Peyer's patch (tissue), 4 donors: ENCODE data around the gene GNG13. TPM values are rescaled to one million over a fixed set of nuclear protein-coding genes. Genes with fewer than 3 reads are reported as not detected.

Source experiments
- DNase-seq, 3 donors: peaks; one replicate each; pipeline ENCODE4 v3.0.0-alpha.2; 2017 to 2019
- H3K27ac ChIP-seq, 4 donors: fragments of 200-600 bp; sonication (generic); one replicate each; pipeline ENCODE4 v1.5.1; 2016 to 2019
- H3K27me3 ChIP-seq, 2 donors: fragments of 200-600 bp; sonication (generic); one replicate each; pipeline ENCODE4 v1.5.1; 2019
- H3K36me3 ChIP-seq, 3 donors: fragments of 200-600 bp; sonication (generic); one replicate each; pipeline ENCODE4 v1.5.1; 2016 to 2019
- H3K4me1 ChIP-seq, 4 donors: fragments of 200-600 bp; sonication (generic); one replicate each; pipeline ENCODE4 v1.5.1; 2016 to 2019
- H3K4me3 ChIP-seq, 4 donors: fragments of 200-600 bp; sonication (generic); 1 replicate in 3 of 4; 2 replicates in 1 of 4; pipeline ENCODE4 v1.5.1; 2016 to 2019; ENCODE audit warnings: mild to moderate bottlenecking in 1 of 4
- H3K9me3 ChIP-seq, 4 donors: fragments of 200-600 bp; sonication (generic); one replicate each; pipeline ENCODE4 v1.5.1; 2016 to 2019; ENCODE audit warnings: mild to moderate bottlenecking in 1 of 4
- POLR2A ChIP-seq, 2 donors: fragments of 450-650 bp; IDR thresholded peaks; one replicate each; pipeline ENCODE4 v1.5.1; 2017; ENCODE audit warnings: antibody characterized with exemption in 2 of 2, mild to moderate bottlenecking in 2 of 2, moderate library complexity in 2 of 2
- total RNA-seq, 4 donors: library from RNA; depleted of rRNA; stranded (reverse); fragments of >200 nt; gene quantifications; one replicate each; pipeline ENCODE4 v1.1.0, GENCODE V29; 2016
- TF ChIP-seq, protein P1 (sequence below), 6 experiments: fragments of 450-650 bp in 4 of 6; fragments of 200-600 bp in 2 of 6; sonication (generic) in 1 of 6; IDR thresholded peaks; one replicate each; pipeline ENCODE4 v1.5.1; 2017 to 2019; ENCODE audit warnings: antibody characterized with exemption in 6 of 6, mild to moderate bottlenecking in 3 of 6, moderate library complexity in 1 of 6

Gene GNG13
- total RNA-seq, 4 donors from 2014 or later, result 1.9 TPM; not detected in 3

DNA sequence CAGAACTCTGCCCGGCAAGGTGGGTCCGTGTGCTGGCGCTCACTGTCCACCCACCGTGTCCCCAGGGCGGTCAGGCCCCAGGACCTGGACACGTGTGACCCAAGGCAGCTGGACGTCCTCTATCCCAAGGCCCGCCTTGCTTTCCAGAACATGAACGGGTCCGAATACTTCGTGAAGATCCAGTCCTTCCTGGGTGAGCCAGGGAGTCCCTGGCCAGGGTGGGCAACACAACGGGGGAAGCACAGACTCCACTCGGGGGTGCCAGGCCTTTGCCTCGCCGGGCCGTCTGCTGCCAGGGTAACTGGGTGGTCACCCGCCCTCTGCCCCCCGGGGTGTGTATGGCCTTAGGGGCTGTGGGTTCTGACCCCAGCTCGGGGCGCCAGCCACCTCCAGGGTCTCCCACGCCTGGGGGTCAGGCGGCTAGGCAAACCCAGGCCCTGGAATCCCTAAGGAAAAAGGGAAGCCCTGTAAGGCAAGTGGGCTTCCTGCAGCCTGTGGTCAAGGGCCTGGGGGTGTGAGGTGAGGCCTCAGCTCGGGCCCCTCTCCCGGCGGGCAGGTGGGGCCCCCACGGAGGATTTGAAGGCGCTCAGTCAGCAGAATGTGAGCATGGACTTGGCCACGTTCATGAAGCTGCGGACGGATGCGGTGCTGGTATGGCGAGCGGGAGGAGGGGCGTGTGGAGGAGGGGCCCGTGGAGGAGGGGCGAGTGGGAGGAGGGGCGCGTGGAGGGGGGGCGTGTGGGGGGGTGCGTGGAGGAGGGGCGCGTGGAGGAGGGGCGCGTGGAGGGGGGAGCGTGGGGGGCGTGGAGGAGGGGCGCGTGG, 33.5 kb downstream of the GNG13 start:
- TF ChIP-seq POLR2A (IDR thresholded peaks at IDR 0.05), result no peak
- TF ChIP-seq, protein P1, sequence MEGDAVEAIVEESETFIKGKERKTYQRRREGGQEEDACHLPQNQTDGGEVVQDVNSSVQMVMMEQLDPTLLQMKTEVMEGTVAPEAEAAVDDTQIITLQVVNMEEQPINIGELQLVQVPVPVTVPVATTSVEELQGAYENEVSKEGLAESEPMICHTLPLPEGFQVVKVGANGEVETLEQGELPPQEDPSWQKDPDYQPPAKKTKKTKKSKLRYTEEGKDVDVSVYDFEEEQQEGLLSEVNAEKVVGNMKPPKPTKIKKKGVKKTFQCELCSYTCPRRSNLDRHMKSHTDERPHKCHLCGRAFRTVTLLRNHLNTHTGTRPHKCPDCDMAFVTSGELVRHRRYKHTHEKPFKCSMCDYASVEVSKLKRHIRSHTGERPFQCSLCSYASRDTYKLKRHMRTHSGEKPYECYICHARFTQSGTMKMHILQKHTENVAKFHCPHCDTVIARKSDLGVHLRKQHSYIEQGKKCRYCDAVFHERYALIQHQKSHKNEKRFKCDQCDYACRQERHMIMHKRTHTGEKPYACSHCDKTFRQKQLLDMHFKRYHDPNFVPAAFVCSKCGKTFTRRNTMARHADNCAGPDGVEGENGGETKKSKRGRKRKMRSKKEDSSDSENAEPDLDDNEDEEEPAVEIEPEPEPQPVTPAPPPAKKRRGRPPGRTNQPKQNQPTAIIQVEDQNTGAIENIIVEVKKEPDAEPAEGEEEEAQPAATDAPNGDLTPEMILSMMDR (IDR thresholded peaks at IDR 0.05), result no peak
- Histone ChIP-seq H3K36me3 (no peaks in the 10 kb centered on the region), H3K9me3 (no peaks in the 10 kb centered on the region), H3K4me1 (no peaks in the 10 kb centered on the region), H3K27me3 (no peaks in the 10 kb centered on the region), H3K4me3 (no peak overlapping the region), H3K27ac (no peak overlapping the region)
- no peak for DNase-seq

DNA sequence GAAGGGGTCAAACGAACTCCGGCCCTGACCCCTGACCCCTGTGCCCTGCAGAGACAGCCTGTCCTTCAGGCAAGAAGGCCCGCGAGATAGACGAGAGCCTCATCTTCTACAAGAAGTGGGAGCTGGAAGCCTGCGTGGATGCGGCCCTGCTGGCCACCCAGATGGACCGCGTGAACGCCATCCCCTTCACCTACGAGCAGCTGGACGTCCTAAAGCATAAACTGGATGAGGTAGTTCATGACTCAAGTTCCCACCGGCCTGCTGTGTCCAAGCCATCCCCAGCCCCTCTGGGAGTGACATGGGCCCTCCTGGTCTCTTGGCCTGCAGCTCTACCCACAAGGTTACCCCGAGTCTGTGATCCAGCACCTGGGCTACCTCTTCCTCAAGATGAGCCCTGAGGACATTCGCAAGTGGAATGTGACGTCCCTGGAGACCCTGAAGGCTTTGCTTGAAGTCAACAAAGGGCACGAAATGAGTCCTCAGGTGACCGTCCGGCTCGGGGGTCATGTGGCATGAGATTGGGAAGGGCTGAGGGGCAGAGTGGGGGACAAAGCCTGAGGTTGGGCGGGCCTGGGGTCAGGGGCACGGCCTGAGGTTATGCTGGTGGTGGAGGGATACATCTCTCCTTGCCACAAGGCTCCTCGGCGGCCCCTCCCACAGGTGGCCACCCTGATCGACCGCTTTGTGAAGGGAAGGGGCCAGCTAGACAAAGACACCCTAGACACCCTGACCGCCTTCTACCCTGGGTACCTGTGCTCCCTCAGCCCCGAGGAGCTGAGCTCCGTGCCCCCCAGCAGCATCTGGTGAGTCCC, 34.3 kb downstream of the GNG13 start:
- no peak for DNase-seq
- Histone ChIP-seq H3K4me1 (no peaks in the 10 kb centered on the region), H3K27ac (no peak overlapping the region), H3K4me3 (no peak overlapping the region), H3K9me3 (no peaks in the 10 kb centered on the region), H3K36me3 (no peaks in the 10 kb centered on the region), H3K27me3 (no peaks in the 10 kb centered on the region)
- TF ChIP-seq POLR2A (IDR thresholded peaks at IDR 0.05), result no peak
- TF ChIP-seq, protein P1 (IDR thresholded peaks at IDR 0.05), result no peak

DNA sequence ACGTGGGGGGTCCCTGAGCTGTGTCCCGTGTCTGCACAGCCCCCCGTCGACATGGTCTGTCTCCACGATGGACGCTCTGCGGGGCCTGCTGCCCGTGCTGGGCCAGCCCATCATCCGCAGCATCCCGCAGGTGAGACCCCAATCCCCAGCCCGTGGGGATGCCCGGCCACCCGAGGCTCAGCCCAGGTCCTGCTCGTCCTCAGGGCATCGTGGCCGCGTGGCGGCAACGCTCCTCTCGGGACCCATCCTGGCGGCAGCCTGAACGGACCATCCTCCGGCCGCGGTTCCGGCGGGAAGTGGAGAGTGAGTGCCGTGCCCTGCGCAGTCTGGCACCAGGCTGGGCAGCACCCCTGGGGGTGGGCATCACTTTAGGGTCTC, 35.1 kb downstream of the GNG13 start:
- Histone ChIP-seq H3K27me3 (no peaks in the 10 kb centered on the region), H3K36me3 (no peaks in the 10 kb centered on the region), H3K27ac (no peak overlapping the region), H3K4me3 (no peak overlapping the region), H3K4me1 (no peaks in the 10 kb centered on the region), H3K9me3 (no peaks in the 10 kb centered on the region)
- DNase-seq, result no peak
- TF ChIP-seq, protein P1 (IDR thresholded peaks at IDR 0.05), result no peak
- no peak for TF ChIP-seq POLR2A (IDR thresholded peaks at IDR 0.05)

DNA sequence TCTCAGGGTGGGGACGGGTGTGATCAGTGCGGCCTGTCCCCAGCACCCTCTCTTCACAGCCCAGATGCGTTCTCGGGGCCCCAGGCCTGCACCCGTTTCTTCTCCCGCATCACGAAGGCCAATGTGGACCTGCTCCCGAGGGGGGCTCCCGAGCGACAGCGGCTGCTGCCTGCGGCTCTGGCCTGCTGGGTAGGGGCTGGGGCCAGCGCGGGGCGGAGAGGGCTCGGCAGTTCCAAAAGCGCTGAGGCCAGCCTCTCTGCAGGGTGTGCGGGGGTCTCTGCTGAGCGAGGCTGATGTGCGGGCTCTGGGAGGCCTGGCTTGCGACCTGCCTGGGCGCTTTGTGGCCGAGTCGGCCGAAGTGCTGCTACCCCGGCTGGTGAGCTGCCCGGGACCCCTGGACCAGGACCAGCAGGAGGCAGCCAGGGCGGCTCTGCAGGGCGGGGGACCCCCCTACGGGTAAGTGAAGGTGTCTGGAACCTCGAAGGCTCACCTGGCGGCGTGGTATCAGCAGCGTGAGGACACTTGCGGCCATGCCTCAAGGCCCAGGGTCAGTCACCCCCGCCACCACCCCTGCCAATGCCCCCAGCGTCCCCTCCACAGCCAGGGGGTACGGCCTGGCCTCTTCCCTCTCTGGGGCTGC, 35.6 kb downstream of the GNG13 start:
- no peak overlapping the region for H3K4me3 ChIP-seq
- no peaks in the 10 kb centered on the region for H3K4me1 ChIP-seq
- H3K27me3 ChIP-seq, result no peaks in the 10 kb centered on the region
- no peak for DNase-seq
- TF ChIP-seq, protein P1 (IDR thresholded peaks at IDR 0.05), result no peak
- TF ChIP-seq POLR2A (IDR thresholded peaks at IDR 0.05), result no peak
- H3K27ac ChIP-seq, result no peak overlapping the region
- no peaks in the 10 kb centered on the region for H3K9me3 ChIP-seq
- H3K36me3 ChIP-seq, result no peaks in the 10 kb centered on the region

DNA sequence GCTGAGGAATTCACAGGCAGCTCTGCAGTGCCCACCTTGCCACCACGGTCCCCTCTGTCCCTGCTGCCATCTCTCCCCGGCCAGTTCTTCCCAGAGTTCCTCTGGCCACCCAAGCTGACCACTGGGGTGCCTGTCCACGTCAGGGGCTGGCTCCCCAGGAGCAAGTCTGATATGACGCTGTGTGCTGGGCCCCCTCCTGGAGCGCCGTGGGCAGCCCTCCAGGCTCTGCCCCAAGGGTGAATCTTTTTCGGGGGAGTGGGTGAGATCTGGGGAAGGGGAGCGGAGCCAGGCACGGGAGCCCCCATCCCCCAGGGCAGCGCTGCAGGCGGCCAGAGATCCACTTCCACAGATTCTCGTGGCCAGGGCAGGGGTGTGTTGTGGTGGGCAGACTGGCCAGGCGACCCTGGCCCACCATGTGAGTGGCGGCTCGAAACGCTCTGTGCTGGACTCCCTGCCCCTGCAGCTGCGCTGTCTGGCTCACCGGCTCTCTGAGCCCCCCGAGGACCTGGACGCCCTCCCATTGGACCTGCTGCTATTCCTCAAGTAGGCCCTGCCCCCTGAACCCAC, 36.3 kb downstream of the GNG13 start:
- H3K27ac ChIP-seq, result no peak overlapping the region
- no peaks in the 10 kb centered on the region for H3K9me3 ChIP-seq
- no peaks in the 10 kb centered on the region for H3K36me3 ChIP-seq
- TF ChIP-seq POLR2A (IDR thresholded peaks at IDR 0.05), result no peak
- TF ChIP-seq, protein P1 (IDR thresholded peaks at IDR 0.05), result no peak
- no peak for DNase-seq
- no peaks in the 10 kb centered on the region for H3K4me1 ChIP-seq
- no peak overlapping the region for H3K4me3 ChIP-seq
- H3K27me3 ChIP-seq, result no peaks in the 10 kb centered on the region
